ENCODE results near the gene RGS3. TPM values are rescaled to one million over a fixed set of nuclear protein-coding genes. Genes with fewer than 3 reads are reported as not detected.
A peak's percentile ranks its signal among the peaks of the same experiment; 100 is the strongest.

The RGS3 gene
- total RNA-seq, 1 donor = 48.9 TPM

DNA sequence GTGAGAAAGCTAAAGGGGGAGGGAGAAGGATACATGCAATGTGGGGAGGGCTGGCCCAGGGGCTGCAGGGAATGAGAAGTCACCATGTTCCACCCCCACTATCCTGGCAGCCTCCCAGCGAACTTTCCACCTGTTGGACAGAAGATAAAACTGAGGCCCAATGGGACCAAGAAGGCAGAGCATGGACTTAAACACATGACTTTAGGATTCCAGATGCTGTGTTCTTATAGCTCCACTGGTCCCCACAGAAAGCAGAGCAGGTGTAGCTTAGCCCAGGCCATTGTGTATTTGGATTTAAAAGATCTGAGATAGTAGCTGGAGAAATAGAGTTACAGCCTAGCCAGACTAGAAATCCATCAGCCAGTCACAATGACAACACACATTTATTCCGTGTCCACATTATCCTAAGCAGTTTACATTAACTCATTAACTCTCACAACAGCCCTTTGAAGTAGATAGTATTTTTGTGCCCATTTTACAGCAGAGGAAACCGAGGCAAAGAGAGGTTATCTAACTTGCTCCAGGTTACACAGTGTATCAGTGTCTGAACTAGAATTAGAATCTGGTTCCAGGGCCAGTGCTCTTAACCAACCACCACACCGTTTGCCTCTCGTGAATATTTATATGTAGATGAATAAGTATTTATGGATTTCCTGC lies 121.0 kb downstream of the RGS3 start:
- no peak overlapping the region for H3K4me3 ChIP-seq (ENCODE audit: low read depth, low read length)
- TF ChIP-seq CTCF (IDR thresholded peaks at IDR 0.05; ENCODE audit: insufficient read depth, low read length) = no peak
- DNase-seq (ENCODE audit: low read depth) = no peak

DNA sequence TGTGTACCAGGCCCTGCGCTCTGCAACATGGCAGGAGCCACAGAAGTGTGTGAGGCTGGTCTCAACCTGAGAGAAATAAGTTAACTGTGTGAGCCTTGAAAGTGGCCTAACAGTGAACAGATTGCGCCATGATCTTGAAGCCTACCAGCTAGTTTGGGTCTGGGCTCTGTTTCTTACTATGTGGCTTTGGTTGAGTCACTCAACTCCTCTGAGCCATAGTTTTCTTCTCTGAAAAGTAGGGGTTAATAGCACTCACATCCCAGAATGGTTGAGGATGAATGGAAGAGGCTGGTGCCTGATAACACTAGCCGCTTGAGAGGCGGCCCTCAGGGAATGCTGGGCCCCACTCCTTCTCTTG lies 121.5 kb downstream of the RGS3 start:
- TF ChIP-seq CTCF (IDR thresholded peaks at IDR 0.05; ENCODE audit: insufficient read depth, low read length) = no peak
- DNase-seq (ENCODE audit: low read depth) = no peak
- no peak overlapping the region for H3K4me3 ChIP-seq (ENCODE audit: low read depth, low read length)

DNA sequence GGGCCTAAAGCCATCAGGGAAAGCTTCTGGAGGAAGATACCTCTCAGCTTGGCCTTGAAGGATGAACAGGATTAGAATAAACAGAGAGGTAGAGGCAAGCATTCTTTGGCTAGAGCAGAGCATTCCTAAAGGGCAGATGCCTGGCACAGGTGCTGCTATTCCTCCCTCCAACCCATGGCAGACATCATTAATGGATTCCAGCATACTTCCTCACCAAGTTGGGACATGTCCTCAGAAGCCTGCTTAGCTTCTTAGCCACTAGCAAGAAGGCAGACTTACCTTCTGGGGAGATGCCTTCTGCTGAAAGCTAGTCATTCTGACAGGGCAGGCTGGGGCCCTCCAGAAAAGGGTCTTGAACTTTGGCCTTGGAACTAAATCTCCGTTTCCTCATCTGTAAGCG lies 122.0 kb downstream of the RGS3 start:
- TF ChIP-seq CTCF (IDR thresholded peaks at IDR 0.05; ENCODE audit: insufficient read depth, low read length) = no peak
- H3K4me3 ChIP-seq (ENCODE audit: low read depth, low read length) = no peak overlapping the region
- no peak for DNase-seq (ENCODE audit: low read depth)

- H3K4me3 ChIP-seq (ENCODE audit: low read depth, low read length) = no peak overlapping the region
- peak; percentile 47 for DNase-seq (ENCODE audit: low read depth)
- TF ChIP-seq CTCF (IDR thresholded peaks at IDR 0.05; ENCODE audit: insufficient read depth, low read length) = peak; percentile 54
These were observed 124.0 kb downstream of the RGS3 start for GRCh38 chr9:113587471-113588031.

DNA sequence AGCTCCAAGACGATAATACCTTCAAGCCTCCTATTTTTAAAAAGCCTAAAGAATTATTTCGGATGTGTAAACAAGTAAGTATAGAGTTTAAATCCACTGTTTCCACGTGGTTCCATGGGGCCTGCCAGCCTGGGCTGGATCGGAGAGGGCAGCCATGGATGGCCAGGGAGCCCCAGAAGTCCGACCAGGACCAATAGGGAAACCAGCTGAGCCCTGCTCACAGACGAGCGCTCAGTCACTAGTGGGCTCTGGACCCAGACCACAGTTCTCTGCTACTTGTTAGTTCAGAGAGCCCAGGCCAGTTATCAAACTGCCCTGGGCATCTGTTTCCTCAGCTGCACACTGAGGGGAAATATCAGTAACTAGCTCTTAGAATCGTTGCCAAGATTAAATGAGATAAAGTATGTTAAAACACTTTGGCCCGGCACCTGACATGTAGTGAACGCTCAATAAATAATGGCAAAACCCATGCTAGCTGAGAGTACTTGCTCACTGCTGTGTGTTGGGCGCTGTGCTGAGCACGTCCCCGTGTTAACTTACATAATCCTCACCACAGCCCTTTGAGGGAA lies 124.8 kb downstream of the RGS3 start:
- TF ChIP-seq CTCF (IDR thresholded peaks at IDR 0.05; ENCODE audit: insufficient read depth, low read length) = no peak
- no peak overlapping the region for H3K4me3 ChIP-seq (ENCODE audit: low read depth, low read length)
- DNase-seq (ENCODE audit: low read depth) = no peak

DNA sequence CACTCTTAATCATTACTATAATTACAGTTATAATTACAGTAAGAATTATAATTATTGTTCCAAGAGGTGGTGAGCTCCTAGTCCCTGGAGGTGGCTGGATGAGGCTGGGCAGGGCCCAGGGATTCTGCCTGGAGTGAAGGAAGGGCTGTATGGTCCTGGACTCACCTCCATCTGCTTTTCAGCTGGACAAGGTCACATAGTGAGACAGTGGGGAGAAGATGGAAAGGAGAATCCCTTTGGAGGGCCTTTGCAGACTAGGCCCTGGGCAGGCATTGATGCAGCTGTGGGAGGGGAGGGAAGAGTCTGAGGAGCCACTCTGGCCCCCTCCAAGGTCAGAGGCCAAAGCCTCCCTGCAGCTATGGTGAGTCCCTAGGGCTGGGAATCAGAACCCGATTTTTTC lies 125.4 kb downstream of the RGS3 start:
- TF ChIP-seq CTCF (IDR thresholded peaks at IDR 0.05; ENCODE audit: insufficient read depth, low read length) = no peak
- no peak for DNase-seq (ENCODE audit: low read depth)
- H3K4me3 ChIP-seq (ENCODE audit: low read depth, low read length) = no peak overlapping the region

Measured in fibroblast of the aortic adventitia (primary cell).